ENCODE measurements around the gene PCDH15.

DNA sequence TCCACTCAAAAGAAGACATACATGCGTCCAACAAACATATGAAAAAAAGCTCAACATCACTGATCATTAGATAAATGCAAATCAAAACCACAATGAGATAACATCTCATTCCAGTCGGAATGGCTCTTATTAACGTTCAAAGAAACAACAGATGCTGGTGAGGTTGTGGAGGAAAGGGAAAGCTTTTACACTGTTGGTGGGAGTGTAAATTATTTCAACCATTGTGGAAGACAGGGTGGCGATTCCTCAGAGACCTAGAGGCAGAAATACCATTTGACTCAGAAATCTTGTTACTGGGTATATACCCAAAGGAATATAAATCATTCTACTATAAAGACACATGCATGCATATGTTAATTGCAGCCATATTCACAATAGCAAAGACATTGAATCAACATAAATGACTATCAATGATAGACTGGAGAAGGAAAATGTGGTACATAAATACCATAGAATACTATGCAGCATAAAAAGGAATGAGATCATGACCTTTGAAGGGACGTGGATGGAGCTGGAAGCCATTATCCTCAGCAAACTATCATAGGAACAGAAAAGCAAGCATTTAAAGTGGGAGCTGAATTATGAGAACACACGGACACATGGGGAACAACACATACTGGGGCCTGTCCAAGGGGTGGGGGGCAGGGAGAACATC is 28.4 kb downstream of the PCDH15 start:
- TF ChIP-seq, protein P1, sequence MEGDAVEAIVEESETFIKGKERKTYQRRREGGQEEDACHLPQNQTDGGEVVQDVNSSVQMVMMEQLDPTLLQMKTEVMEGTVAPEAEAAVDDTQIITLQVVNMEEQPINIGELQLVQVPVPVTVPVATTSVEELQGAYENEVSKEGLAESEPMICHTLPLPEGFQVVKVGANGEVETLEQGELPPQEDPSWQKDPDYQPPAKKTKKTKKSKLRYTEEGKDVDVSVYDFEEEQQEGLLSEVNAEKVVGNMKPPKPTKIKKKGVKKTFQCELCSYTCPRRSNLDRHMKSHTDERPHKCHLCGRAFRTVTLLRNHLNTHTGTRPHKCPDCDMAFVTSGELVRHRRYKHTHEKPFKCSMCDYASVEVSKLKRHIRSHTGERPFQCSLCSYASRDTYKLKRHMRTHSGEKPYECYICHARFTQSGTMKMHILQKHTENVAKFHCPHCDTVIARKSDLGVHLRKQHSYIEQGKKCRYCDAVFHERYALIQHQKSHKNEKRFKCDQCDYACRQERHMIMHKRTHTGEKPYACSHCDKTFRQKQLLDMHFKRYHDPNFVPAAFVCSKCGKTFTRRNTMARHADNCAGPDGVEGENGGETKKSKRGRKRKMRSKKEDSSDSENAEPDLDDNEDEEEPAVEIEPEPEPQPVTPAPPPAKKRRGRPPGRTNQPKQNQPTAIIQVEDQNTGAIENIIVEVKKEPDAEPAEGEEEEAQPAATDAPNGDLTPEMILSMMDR (IDR thresholded peaks at IDR 0.05): no peak
- TF ChIP-seq EP300 (IDR thresholded peaks at IDR 0.05): no peak
- TF ChIP-seq POLR2AphosphoS5 (IDR thresholded peaks at IDR 0.05): no peak
